CD14-positive monocyte (primary cell): ENCODE data around the gene GPR37. TPM values are rescaled to one million over a fixed set of nuclear protein-coding genes. Genes with fewer than 3 reads are reported as not detected.

Experiments used
- DNase-seq, 3 donors: peaks; one replicate each; pipeline ENCODE4 v3.0.0-alpha.2; 2011 to 2022
- H2AFZ ChIP-seq: 2 replicates; pipeline ENCODE4 v1.6.0; 2012; ENCODE audit warnings: mild to moderate bottlenecking, low read depth, low read length, inconsistent platforms; ENCODE audit not compliant: insufficient read depth, poor library complexity, severe bottlenecking
- H3K27ac ChIP-seq, 2 donors: 1 replicate in 1 of 2; 2 replicates in 1 of 2; pipeline ENCODE4 v1.5.1; 2012 to 2013; ENCODE audit warnings: low read length in 2 of 2, control low read depth in 1 of 2, inconsistent platforms in 1 of 2, low read depth in 1 of 2, mild to moderate bottlenecking in 1 of 2
- H3K27me3 ChIP-seq, 2 donors: one replicate each; pipeline versions ENCODE4 v1.6.0 to v1.6.1; 2011 to 2013; ENCODE audit warnings: low read length in 2 of 2; ENCODE audit not compliant: control insufficient read depth in 2 of 2, insufficient read depth in 2 of 2
- H3K36me3 ChIP-seq, 2 donors: replicated peaks in 1 of 2; 1 replicate in 1 of 2; 2 replicates in 1 of 2; pipeline versions ENCODE4 v1.5.1 to v1.6.1; 2012 to 2013; ENCODE audit warnings: low read length in 2 of 2, control low read depth in 1 of 2, inconsistent platforms in 1 of 2, mild to moderate bottlenecking in 1 of 2; ENCODE audit not compliant: insufficient read depth in 2 of 2, control insufficient read depth in 1 of 2
- H3K4me1 ChIP-seq, 2 donors: 1 replicate in 1 of 2; 2 replicates in 1 of 2; pipeline versions ENCODE4 v1.5.1 to v1.6.1; 2012 to 2013; ENCODE audit warnings: low read length in 2 of 2, control low read depth in 1 of 2, inconsistent platforms in 1 of 2, mild to moderate bottlenecking in 1 of 2, moderate library complexity in 1 of 2; ENCODE audit not compliant: insufficient read depth in 2 of 2, control insufficient read depth in 1 of 2
- H3K4me2 ChIP-seq: replicated peaks from 2 replicates; pipeline ENCODE3; 2012; ENCODE audit warnings: low read length, moderate library complexity, mild to moderate bottlenecking; ENCODE audit not compliant: poor library complexity, severe bottlenecking; ENCODE audit errors: extremely low read depth
- H3K4me3 ChIP-seq, 3 experiments: fragments of 200-600 bp in 1 of 3; sonication (generic) in 1 of 3; replicated peaks in 1 of 3; 1 replicate in 2 of 3; 2 replicates in 1 of 3; pipeline ENCODE4 v1.5.1; 2011 to 2013; ENCODE audit warnings: low read length in 3 of 3, mild to moderate bottlenecking in 3 of 3, control low read depth in 2 of 3, low read depth in 2 of 3, inconsistent platforms in 1 of 3, moderate library complexity in 1 of 3
- H3K79me2 ChIP-seq: 2 replicates; pipeline ENCODE4 v1.6.0; 2012; ENCODE audit warnings: mild to moderate bottlenecking, control low read depth, inconsistent platforms, low read length, moderate library complexity; ENCODE audit not compliant: insufficient read depth
- H3K9ac ChIP-seq: 2 replicates; pipeline ENCODE4 v1.6.0; 2017; ENCODE audit warnings: low read length, mild to moderate bottlenecking; ENCODE audit not compliant: insufficient read depth, poor library complexity, severe bottlenecking
- H3K9me3 ChIP-seq, 2 donors: replicated peaks in 1 of 2; 1 replicate in 1 of 2; 2 replicates in 1 of 2; pipeline versions ENCODE4 v1.5.1 to v1.6.1; 2012 to 2013; ENCODE audit warnings: low read length in 2 of 2, control low read depth in 1 of 2; ENCODE audit not compliant: control insufficient read depth in 1 of 2, insufficient read depth in 1 of 2
- H4K20me1 ChIP-seq: 2 replicates; pipeline ENCODE4 v1.6.0; 2012; ENCODE audit warnings: mild to moderate bottlenecking, low read length, control low read depth, moderate library complexity; ENCODE audit not compliant: insufficient read depth
- H3K27ac Mint-ChIP-seq, 7 donors: one replicate each; pipeline ENCODE4 v1.8.0; 2020; ENCODE audit warnings: mild to moderate bottlenecking in 7 of 7, mixed read lengths in 7 of 7, moderate library complexity in 6 of 7, inconsistent platforms in 2 of 7
- H3K27me3 Mint-ChIP-seq, 3 donors: one replicate each; pipeline ENCODE4 v1.8.0; 2021 to 2022; ENCODE audit warnings: low read depth in 3 of 3, mild to moderate bottlenecking in 3 of 3, mixed read lengths in 3 of 3, moderate library complexity in 3 of 3, inconsistent platforms in 1 of 3
- H3K36me3 Mint-ChIP-seq, 2 donors: one replicate each; pipeline ENCODE4 v1.8.0; 2020; ENCODE audit warnings: mixed read lengths in 2 of 2, inconsistent platforms in 1 of 2, mild to moderate bottlenecking in 1 of 2
- H3K4me1 Mint-ChIP-seq: one replicate; pipeline ENCODE4 v1.8.0; 2020; ENCODE audit warnings: mild to moderate bottlenecking, mixed read lengths
- H3K4me3 Mint-ChIP-seq, 2 donors: one replicate each; pipeline ENCODE4 v1.8.0; 2020; ENCODE audit warnings: mild to moderate bottlenecking in 2 of 2, mixed read lengths in 2 of 2, moderate library complexity in 1 of 2
- H3K9me3 Mint-ChIP-seq, 7 donors: one replicate each; pipeline ENCODE4 v1.8.0; 2020 to 2022; ENCODE audit warnings: mixed read lengths in 7 of 7, mild to moderate bottlenecking in 6 of 7, moderate library complexity in 6 of 7, inconsistent platforms in 2 of 7
- CTCF ChIP-seq: fragments of 200-600 bp; IDR thresholded peaks from one replicate; pipeline ENCODE4 v1.8.0; 2022; ENCODE audit warnings: antibody characterized with exemption, mild to moderate bottlenecking
- WGBS: methylation state at CpG from one replicate; pipeline ENCODE4 v1.1.5; 2013; ENCODE audit warnings: missing lambda C conversion rate; ENCODE audit not compliant: insufficient coverage; 5-methylcytosine and 5-hydroxymethylcytosine counted together
- intact Hi-C, 2 donors: fragments of 100-400 bp; cut with micrococcal nuclease; formaldehyde crosslinking; loops; one replicate each; pipeline versions ENCODE4 v1.15.0 to v1.15.1; 2023
- polyA plus RNA-seq, 3 donors: library from polyadenylated mRNA; depleted of rRNA in 1 of 3; unstranded in 2 of 3; stranded (reverse) in 1 of 3; fragments of 300-500 nt in 2 of 3; fragments of >200 nt in 1 of 3; fragmentation: Illumina TruSeq in 2 of 3; gene quantifications; 1 replicate in 2 of 3; 2 replicates in 1 of 3; pipeline ENCODE4 v1.2.3, GENCODE V29; 2012 to 2021

The GPR37 gene
- polyA plus RNA-seq, 3 donors: not detected

- H2AFZ ChIP-seq: no peak overlapping the region
- intact Hi-C loops: no loop called here
- no peaks in the 10 kb centered on the region for H4K20me1 ChIP-seq
- peaks cover 0 to 2% of the 10 kb centered on the region in 2 donors for H3K27me3 ChIP-seq
- H3K4me1 Mint-ChIP-seq: no peaks in the 10 kb centered on the region
- DNase-seq: no peak
- H3K27ac Mint-ChIP-seq: no peak overlapping the region
- no peaks in the 10 kb centered on the region for H3K36me3 ChIP-seq
- H3K9me3 Mint-ChIP-seq: no peaks in the 10 kb centered on the region
- WGBS: 80% methylated on average over 1 of the region's 2 CpGs
- H3K27me3 Mint-ChIP-seq: peaks cover 0 to 14% (median 2%) of the 10 kb centered on the region in 3 donors
- no peak overlapping the region for H3K4me3 Mint-ChIP-seq
- H3K4me2 ChIP-seq: no peak overlapping the region
- no peak for TF ChIP-seq CTCF
- no peaks in the 10 kb centered on the region for H3K36me3 Mint-ChIP-seq
- no peaks in the 10 kb centered on the region for H3K4me1 ChIP-seq
- H3K9ac ChIP-seq: no peak overlapping the region
- H3K27ac ChIP-seq: no peak overlapping the region
- H3K4me3 ChIP-seq: no peak overlapping the region
- no peaks in the 10 kb centered on the region for H3K79me2 ChIP-seq
- no peaks in the 10 kb centered on the region for H3K9me3 ChIP-seq
These were observed 10.6 kb upstream of the GPR37 start for GRCh38 chr7:124776153-124776552.

GRCh38 chr7:124775422-124775821, 9.8 kb upstream of the GPR37 start:
- Mint-ChIP-seq H3K4me3 (no peak overlapping the region), H3K9me3 (no peaks in the 10 kb centered on the region), H3K27me3 (peaks cover 0 to 16% (median 2%) of the 10 kb centered on the region in 3 donors), H3K27ac (no peak overlapping the region), H3K4me1 (no peaks in the 10 kb centered on the region), H3K36me3 (no peaks in the 10 kb centered on the region)
- no peaks in the 10 kb centered on the region for H3K36me3 ChIP-seq
- H2AFZ ChIP-seq: no peak overlapping the region
- H3K9me3 ChIP-seq: no peaks in the 10 kb centered on the region
- no peak overlapping the region for H3K27ac ChIP-seq
- H3K9ac ChIP-seq: no peak overlapping the region
- DNase-seq: no peak
- H4K20me1 ChIP-seq: no peaks in the 10 kb centered on the region
- no peaks in the 10 kb centered on the region for H3K79me2 ChIP-seq
- intact Hi-C loops: no loop called here
- TF ChIP-seq CTCF: no peak
- no peak overlapping the region for H3K4me2 ChIP-seq
- no peak overlapping the region for H3K4me3 ChIP-seq
- H3K27me3 ChIP-seq: peaks cover 0 to 2% of the 10 kb centered on the region in 2 donors
- no peaks in the 10 kb centered on the region for H3K4me1 ChIP-seq
